Epithelial cell of proximal tubule (primary cell): ENCODE data around the gene DRC1. TPM values are rescaled to one million over a fixed set of nuclear protein-coding genes. Genes with fewer than 3 reads are reported as not detected.
"Not testable (repeated sequence)": the region's sequence is repeated elsewhere in the genome, so short reads cannot be mapped to it uniquely, and the experiment has no call there.

Source experiments
- DNase-seq: peaks from one replicate; pipeline ENCODE4 v3.0.0-alpha.2; 2011; ENCODE audit warnings: low read depth
- H3K4me3 ChIP-seq: 2 replicates; pipeline ENCODE4 v1.5.1; 2011; ENCODE audit warnings: low read depth, mild to moderate bottlenecking, low read length
- CTCF ChIP-seq: conservative IDR thresholded peaks from 2 replicates; pipeline ENCODE4 v1.5.1; 2012; ENCODE audit warnings: low read depth, mild to moderate bottlenecking, low read length
- total RNA-seq: library from RNA; depleted of rRNA; stranded (reverse); fragments of >200 nt; gene quantifications from 2 replicates; pipeline ENCODE4 v1.2.3, GENCODE V29; 2015

Gene DRC1
- total RNA-seq: not detected in 2 replicates

DNA sequence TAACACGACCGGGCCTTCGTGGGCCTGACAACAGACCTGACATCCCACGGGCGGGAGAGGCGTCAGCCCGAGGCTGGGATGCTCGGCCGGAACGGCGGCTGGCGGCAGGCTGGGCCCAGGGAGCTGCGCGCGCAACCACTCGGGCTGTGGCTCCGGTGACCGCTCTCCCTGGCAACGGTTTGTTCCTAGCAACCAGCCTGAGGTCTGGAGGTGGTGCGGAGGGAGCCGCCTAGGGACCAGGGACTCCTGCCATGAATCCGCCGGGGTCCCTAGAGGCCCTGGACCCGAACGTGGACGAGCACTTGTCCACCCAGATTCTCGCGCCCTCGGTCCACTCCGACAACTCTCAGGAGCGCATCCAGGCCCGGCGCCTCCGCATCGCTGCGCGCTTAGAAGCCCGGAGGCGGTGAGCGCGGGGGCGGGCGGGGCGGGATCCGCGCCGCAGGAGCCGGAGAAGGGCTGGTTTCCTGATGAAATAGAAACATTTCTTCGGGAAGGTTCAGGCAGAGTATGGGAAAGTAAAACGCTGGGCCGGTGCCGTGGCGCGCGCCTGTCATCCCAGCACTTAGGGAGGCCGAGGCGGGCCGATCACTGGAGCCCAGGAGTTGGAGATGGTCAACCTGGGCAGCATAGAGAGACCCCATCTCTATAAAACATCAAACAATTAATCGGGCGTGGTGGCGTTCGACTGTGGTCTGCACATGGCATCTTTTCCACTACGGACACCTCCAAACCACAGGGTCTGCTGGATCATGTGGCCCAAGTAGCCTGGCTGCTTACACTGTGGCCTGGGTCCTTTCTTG lies at the start of gene DRC1:
Gene DRC1, plus strand, starts transcription at position 182 of the 803 bp plus-strand sequence. Its CDS starts 70 bp downstream, at position 252.
- TF ChIP-seq CTCF: no peak
- no peak for DNase-seq
- H3K4me3 ChIP-seq: peak within 1 kb of the TSS; percentile 50

GRCh38 chr2:26352892-26353291 lies 48.8 kb upstream of the DRC1 start:
- TF ChIP-seq CTCF: no peak
- DNase-seq: no peak
- H3K4me3 ChIP-seq: no peak overlapping the region

- DNase-seq, H3K4me3 ChIP-seq: not testable (repeated sequence)
Measured at GRCh38 chr2:26354469-26354868, 47.3 kb upstream of the DRC1 start.

DNA sequence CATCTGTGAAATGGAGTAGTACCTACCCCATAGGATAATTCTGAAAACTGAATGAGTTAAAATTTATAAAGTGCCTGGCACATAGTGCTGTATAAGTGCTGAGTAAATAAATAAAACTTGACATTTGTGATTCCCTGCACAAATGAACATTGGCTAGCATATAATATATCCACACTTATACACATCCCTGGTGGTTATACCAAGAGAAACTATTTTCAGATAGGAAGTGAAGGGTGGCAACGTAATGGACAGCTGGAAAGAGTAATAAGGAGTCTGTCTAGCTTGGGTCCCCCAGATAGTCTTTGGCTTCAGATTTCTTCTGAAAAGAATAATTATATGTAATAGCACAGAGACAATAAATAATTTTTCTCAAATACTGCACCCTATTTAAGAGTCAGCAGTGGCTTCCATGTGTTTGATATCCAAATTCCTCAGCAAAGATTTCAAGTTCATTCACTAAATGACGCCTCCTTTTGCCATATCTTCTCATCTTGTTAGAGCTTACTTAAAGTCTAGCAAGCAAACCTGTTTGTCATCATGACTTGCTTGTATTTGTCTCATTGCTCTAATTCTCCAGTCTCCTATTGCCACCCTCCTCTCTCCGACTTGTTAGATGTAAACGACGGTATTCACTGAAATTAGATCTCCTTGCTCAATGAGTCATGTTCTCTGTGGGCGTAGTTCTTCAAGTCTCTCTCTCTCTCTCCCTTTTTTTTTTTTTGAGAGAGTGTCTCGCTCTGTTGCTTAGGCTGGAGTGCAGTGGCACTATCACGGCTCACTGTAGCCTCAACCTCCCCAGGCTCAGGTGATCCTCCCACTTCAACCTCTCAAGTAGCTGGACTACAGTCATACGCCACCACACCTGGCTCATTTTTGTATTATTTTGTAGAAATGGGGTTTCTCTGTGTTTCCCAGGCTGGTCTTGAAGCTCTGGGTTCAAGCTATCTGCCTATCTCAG lies 46.4 kb upstream of the DRC1 start:
- no peak for TF ChIP-seq CTCF
- H3K4me3 ChIP-seq: no peak overlapping the region
- DNase-seq: no peak

DNA sequence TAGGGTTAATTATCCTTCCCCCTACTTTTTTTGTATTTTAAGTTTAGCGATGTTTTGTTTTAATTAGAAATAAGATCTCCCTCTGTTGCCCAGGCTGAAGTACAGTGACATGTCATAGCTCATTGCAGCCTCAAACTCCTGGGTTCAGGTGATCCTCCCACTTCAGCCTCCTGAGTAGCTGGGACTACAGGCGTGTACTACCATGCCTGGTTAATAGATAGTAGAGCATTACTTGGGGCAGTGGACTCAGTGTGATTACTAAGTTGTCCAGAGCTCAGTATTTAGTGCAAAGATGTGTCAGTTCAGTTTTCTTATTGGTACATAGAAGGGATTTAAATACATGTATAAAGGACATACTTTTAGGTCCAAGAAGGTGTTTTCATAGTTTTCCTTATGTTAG lies 45.6 kb upstream of the DRC1 start:
- no peak for DNase-seq
- H3K4me3 ChIP-seq: no peak overlapping the region
- no peak for TF ChIP-seq CTCF

DNA sequence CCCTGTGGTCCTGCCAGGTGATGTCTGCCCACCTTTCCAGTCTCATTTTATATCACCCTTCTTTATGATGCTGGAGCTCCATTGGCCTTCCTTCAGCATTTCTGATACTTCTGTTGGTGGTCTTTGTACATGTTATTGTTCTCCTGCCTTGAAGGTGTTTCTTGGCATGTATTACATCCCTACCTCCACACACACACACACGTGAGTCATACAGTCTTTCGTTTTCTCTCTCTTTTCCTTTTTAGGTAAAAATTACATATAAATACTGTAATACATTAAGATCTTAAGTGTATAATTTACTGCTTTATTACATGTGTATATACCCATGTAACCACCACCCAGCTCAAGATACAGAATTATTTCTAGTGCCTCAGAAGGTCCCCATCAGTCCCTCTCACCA lies 44.9 kb upstream of the DRC1 start:
- H3K4me3 ChIP-seq: no peak overlapping the region
- TF ChIP-seq CTCF: no peak
- DNase-seq: no peak

DNA sequence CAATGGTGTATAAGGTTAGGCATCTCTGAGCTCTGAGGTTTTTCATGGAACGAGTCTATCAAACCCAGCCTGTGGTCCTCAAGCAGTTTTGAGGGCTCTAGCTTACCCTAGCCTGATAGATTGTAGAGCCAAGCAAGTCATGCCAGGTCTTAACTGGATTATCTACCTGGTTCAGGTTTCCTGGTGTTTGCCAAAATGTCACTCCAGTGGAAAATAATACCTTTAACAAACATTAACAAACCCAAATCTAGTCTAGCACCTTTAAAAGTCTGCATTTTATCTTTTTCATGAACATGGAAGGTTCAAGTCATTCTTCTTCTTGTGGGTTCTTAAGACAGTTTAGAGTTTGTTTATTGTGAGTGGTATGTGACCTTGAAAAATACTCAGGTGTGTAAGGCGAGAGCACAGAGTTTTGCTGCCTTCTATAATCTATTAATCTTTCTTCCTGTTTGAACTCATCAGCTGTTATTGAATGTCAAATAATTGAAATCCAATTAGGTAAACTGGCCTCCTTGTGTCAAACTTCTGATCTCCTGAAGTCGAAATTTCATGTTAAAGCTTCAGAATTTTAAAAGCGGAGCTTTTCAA lies 41.7 kb upstream of the DRC1 start:
- DNase-seq: no peak
- no peak for TF ChIP-seq CTCF

More for the DNA sequence above, 41.7 kb upstream of the DRC1 start:
- H3K4me3 ChIP-seq: no peak overlapping the region
